Fibroblast of skin of right biceps (primary cell): ENCODE data around the gene ADGRL4.
"Not testable (repeated sequence)": the region's sequence is repeated elsewhere in the genome, so short reads cannot be mapped to it uniquely, and the experiment has no call there.

Experiments
- DNase-seq: peaks from one replicate; pipeline ENCODE4 v3.0.0-alpha.2; 2013

Gene ADGRL4

DNA sequence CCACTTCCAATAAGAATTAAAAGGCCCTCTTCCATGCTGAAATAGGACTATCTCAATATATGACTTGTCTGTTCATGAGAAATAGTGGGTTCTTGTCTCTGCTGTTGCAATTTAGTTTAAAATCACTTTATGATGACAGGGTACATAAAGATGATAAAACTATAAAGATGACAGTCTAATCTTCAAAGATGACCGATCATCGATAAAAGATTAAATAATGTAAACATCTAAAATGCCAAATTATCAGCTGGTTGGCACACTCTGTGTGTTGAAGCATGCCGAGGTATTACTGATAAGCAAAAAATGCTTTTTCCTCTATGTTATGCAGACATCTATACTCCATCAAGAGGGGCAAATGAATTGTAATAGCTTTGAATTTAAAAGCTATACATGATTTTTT lies 89.5 kb downstream of the ADGRL4 start:
- DNase-seq, result no peak

GRCh38 chr1:78913950-78914349 lies 92.6 kb downstream of the ADGRL4 start:
- no peak for DNase-seq

DNA sequence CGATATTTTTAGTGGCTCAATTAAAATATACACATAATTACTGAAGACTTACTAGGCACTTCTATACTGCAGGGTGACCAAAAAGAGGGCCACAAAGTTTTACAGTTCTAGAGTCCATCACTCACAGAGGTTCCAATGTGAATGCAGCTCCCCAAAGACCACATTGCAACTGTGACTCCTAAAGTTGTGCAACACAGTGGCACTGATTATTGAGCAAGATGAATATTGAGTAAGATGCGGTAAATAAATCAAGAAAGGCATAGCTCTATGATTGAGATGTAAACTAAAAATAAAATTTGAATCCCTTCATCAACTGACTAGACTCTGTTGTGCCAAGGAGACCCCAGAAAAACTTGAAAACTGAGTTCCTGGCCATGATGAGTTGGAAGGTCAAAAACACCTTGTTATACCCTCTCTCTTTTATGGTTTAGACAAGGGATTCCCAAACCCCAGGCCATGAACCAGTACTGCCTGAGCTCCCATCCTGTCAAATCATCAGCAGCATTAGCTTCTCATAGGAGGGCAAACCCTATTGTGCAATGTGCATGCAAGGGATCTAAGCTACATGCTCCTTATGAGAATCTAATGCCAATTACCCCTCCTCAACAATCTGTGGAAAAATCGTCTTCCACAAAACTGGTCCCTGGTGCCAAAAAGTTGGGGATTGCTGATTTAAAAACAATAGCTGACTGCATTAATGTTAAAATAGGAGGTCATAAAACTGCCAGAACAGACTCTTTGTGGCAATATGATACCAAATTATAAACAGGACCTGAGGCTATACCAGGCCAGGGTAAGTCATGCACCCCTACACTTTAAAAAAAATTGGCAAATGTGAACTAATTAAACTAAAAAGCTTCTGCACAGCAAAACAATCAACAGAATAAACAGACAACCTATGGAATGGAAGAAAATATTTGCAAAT lies 94.3 kb downstream of the ADGRL4 start:
- no peak for DNase-seq

- no peak for DNase-seq
These were observed 103.9 kb downstream of the ADGRL4 start for GRCh38 chr1:78902641-78903040.

GRCh38 chr1:78894811-78895210 lies 111.7 kb downstream of the ADGRL4 start:
- DNase-seq, result no peak

DNA sequence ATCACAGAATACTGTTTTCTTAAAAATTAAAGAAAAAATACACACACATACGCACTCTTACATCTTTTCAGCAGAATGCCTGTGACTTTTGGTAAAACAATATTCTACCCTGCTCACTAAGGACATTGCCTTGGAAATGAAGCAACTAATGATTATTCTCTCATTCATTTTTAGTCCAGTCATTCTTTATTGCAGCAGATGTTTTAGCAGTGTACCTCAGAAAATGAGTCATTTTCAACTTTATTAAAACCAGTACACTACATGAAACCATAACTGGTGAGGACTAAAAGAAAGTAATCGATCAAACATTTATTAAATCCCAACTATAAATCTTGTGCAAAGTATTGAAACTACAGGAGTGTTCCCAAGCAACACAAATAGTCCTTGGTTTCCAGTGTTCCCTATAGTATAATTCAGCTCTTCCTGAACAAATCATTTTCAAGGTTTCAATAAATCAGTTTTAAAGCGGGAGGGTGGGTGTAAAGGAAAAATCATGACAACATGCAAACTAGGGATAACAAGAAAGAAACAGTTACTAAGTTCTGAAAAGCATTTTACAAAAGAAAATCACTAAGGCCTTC lies 114.2 kb downstream of the ADGRL4 start:
- DNase-seq, result peak; percentile 34

GRCh38 chr1:78887458-78887857 lies 119.1 kb downstream of the ADGRL4 start:
- DNase-seq, result no peak

- peak; percentile 49 for DNase-seq
These were observed 121.7 kb downstream of the ADGRL4 start for GRCh38 chr1:78884685-78885452.

GRCh38 chr1:78880223-78880622 lies 126.3 kb downstream of the ADGRL4 start:
- no peak for DNase-seq

GRCh38 chr1:78875986-78876385 lies 130.5 kb downstream of the ADGRL4 start:
- DNase-seq, result not testable (repeated sequence)

DNA sequence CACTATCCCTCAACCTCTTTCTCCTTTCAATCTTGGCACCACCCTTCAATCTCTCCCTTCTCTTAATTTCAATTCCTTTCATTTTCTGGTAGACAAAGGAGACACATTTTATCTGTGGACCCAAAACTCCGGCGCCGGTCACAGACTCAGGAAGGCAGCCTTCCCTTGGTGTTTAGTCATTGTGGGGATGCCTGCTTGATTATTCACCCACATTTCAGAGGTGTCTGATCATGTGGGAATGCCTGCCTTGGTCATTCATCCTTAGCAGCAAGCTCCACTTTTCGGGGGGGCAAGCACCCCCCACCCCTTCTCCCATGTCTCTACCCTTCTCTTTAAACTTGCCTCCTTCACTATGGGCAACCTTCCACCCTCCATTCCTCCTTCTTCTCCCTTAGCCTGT lies 133.7 kb downstream of the ADGRL4 start:
- DNase-seq, result peak; percentile 82

- no peak for DNase-seq
These were observed 135.3 kb downstream of the ADGRL4 start for GRCh38 chr1:78871249-78871648.

DNA sequence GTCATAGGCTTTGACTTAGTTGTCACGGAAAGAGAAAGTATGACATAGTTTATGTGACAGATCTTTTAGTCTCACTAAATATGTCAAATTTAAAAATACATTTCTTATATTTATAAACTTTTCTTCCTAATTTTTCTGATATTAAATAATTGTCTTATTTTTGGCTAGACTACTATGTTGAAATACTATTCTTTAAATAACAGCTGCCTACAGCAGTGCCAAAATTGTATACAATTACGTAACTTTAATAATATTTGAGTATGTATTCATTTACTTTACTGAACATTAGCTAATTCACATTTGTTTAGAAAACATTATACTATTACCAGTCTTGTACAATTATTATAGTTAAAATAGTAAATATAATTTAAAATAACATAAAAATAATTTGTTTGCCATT lies 137.4 kb downstream of the ADGRL4 start:
- no peak for DNase-seq

DNA sequence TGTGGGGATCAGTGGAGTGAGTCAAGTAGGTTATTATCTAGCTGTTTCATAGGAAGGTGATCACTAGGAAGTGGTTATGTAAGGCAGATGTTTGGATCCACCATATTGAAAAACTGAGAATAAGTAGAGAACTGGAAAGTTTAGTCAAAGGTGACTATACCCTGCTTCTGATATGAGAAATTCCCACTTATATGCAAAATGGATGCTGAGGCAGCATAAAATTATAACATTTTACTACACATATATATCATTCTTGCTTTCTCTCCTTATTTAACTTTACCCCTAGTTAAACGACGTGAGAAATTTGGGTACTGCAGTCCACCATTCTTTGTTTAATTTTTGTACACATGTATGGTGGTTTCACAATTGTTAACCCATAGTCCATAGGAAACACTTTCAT lies 142.4 kb downstream of the ADGRL4 start:
- no peak for DNase-seq

GRCh38 chr1:78856096-78856495 lies 150.4 kb downstream of the ADGRL4 start:
- no peak for DNase-seq

DNA sequence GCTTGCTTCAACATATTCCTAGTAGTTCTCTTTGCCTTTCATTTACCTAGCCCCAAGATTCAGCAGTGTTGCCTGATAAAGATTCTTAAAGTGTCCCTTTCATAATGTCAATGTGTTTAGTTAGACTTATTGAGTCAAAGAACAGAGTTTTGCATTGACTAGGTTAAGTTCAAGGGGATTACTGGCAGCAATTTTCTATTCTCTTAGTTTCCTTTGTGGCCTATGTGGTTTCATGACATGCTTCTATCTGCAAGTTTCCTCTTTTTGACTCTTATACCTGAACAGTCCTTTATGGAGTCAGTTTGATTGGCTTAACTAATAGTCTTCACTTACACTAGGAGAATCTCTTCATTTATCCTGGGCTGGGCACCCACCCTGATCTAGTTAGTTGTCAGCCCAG lies 151.3 kb downstream of the ADGRL4 start:
- DNase-seq, result no peak

DNA sequence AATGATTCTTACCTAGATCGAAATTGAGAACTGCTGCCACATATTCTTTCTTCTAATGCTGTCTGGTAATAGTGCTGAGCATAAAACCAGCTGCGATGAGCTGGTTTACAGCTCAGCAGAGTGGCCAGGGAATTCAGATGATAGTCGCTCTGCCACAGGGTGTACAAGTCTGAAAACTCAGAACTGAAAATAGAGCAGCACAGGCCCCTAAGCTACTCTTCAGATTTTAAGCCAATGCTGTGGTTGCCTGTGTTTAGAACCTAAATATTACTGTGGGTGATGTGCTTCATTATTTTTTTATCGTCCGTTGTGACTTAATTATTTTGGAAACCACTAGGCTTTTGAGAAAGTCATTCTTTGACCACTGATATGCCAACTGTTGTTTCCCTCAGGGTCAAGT lies 152.0 kb downstream of the ADGRL4 start:
- DNase-seq, result no peak

- DNase-seq, result peak; percentile 69
These were observed 163.0 kb downstream of the ADGRL4 start for GRCh38 chr1:78843546-78843945.

- DNase-seq, result peak; percentile 28
These were observed 163.4 kb downstream of the ADGRL4 start for GRCh38 chr1:78843111-78843510.

DNA sequence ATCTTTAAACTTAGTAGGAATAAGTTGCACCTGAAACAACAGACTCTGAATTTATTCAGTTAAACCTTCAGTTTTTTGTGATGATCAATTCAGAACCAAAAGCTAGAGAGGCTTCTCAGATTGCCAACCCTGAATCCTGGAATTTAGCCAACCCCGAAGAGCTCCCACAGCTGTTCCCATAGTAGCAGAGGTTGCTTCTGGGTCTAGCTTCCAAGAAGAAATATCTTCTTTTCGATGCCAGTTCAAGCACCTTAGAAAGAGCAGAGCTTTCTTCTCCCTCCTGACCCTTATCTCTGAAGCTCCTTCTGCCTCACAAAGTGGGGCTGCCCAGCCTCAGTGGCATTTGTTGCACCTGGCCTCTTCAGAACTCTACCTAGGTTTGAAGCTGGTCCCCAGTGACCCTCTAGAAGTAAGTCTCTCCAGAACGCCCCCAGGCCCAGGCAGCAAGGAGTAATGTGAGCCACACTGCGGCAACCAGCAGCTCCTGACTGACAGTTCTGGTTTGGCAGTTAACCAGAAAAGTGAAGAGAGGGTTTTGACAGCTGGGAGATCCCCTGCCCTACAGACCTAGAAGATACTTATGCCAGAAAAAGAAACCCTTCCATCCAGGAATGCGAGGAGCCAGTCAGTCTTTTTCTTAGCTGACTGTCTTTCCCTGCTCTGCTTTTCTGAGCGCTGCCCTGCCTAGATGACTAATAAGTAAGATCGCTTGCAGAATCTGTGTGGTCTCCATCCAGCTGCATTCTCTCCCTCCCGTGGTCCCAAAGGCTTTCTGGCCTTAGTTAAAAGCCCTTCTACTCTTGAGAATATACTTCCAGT lies 165.9 kb downstream of the ADGRL4 start:
- peak; percentile 92 for DNase-seq
